GM23248 (cell line): ENCODE measurements around the gene TGM2. TPM values are rescaled to one million over a fixed set of nuclear protein-coding genes. Genes with fewer than 3 reads are reported as not detected.
A peak's percentile ranks its signal among the peaks of the same experiment; 100 is the strongest.

ENCODE experiments used
- DNase-seq: peaks from one replicate; pipeline ENCODE4 v3.0.0-alpha.2; 2015
- H2AFZ ChIP-seq: fragments of 200-600 bp; sonication (generic); 2 replicates; pipeline ENCODE4 v1.6.1; 2016; ENCODE audit warnings: antibody characterized with exemption
- H3F3A ChIP-seq: fragments of 200-600 bp; sonication (generic); 2 replicates; pipeline ENCODE4 v1.6.1; 2016; ENCODE audit warnings: mild to moderate bottlenecking, antibody characterized with exemption, mixed run types; ENCODE audit not compliant: insufficient read depth
- H3K27ac ChIP-seq: fragments of 200-600 bp; sonication (generic); 2 replicates; pipeline ENCODE4 v1.5.1; 2016; ENCODE audit warnings: mild to moderate bottlenecking
- H3K27me3 ChIP-seq: fragments of 200-600 bp; sonication (generic); replicated peaks from 2 replicates; pipeline ENCODE4 v1.6.1; 2016; ENCODE audit warnings: mild to moderate bottlenecking; ENCODE audit not compliant: insufficient read depth
- H3K36me3 ChIP-seq: fragments of 200-600 bp; sonication (generic); 2 replicates; pipeline ENCODE4 v1.6.1; 2016; ENCODE audit warnings: low read depth, mild to moderate bottlenecking
- H3K4me1 ChIP-seq: fragments of 200-600 bp; sonication (generic); 2 replicates; pipeline ENCODE4 v1.6.1; 2016; ENCODE audit warnings: mild to moderate bottlenecking; ENCODE audit not compliant: insufficient read depth
- H3K4me2 ChIP-seq: fragments of 200-600 bp; sonication (generic); one replicate; pipeline ENCODE4 v1.6.1; 2016; ENCODE audit warnings: mild to moderate bottlenecking; ENCODE audit not compliant: unreplicated experiment
- H3K4me3 ChIP-seq: fragments of 200-600 bp; sonication (generic); 2 replicates; pipeline ENCODE4 v1.5.1; 2016; ENCODE audit warnings: mild to moderate bottlenecking
- H3K79me2 ChIP-seq: fragments of 200-600 bp; sonication (generic); 2 replicates; pipeline ENCODE4 v1.6.1; 2016; ENCODE audit warnings: mild to moderate bottlenecking; ENCODE audit not compliant: insufficient read depth
- H3K9ac ChIP-seq: fragments of 200-600 bp; sonication (generic); 2 replicates; pipeline ENCODE4 v1.6.1; 2016; ENCODE audit warnings: mild to moderate bottlenecking
- H3K9me2 ChIP-seq: fragments of 200-600 bp; sonication (generic); 2 replicates; pipeline ENCODE4 v1.6.1; 2016; ENCODE audit warnings: mixed run types, mild to moderate bottlenecking, moderate library complexity; ENCODE audit not compliant: insufficient read depth
- H3K9me3 ChIP-seq: fragments of 200-600 bp; sonication (generic); one replicate; pipeline ENCODE4 v1.6.1; 2017; ENCODE audit warnings: low read depth
- H4K20me1 ChIP-seq: fragments of 200-600 bp; sonication (generic); 2 replicates; pipeline ENCODE4 v1.6.0; 2016; ENCODE audit not compliant: insufficient read depth
- EZH2 ChIP-seq: fragments of 200-600 bp; sonication (generic); IDR thresholded peaks from 2 replicates; pipeline ENCODE4 v1.6.1; 2018; ENCODE audit warnings: antibody characterized with exemption, mild to moderate bottlenecking; ENCODE audit not compliant: insufficient read depth, poor library complexity, severe bottlenecking
- EZH2phosphoT487 ChIP-seq: fragments of 200-600 bp; sonication (generic); IDR thresholded peaks from 2 replicates; pipeline ENCODE4 v1.6.1; 2018; ENCODE audit warnings: antibody characterized with exemption, moderate library complexity, mild to moderate bottlenecking, low read depth; ENCODE audit not compliant: insufficient read depth
- WGBS, 2 experiments: methylation state at CpG; one replicate each; pipeline ENCODE4 v1.1.6; 2015 to 2017; ENCODE audit warnings: low lambda C conversion rate in 2 of 2, low coverage in 1 of 2; ENCODE audit errors: missing lambda C conversion rate in 2 of 2; 5-methylcytosine and 5-hydroxymethylcytosine counted together
- in situ Hi-C: fragments of 300-500 bp; cut with MboI; formaldehyde crosslinking; loops from 2 replicates; pipeline ENCODE4 v1.15.0; 2020
- polyA plus RNA-seq: library from polyadenylated mRNA; unstranded; fragments of >200 nt; fragmentation: Nextera tagmentation; extraction: Ambion mirVana; gene quantifications from 2 replicates; pipeline ENCODE4 v1.2.1, GENCODE V29; 2016
- total RNA-seq: library from RNA; depleted of rRNA; stranded (reverse); fragments of >200 nt; shearing (Covaris generic); gene quantifications from 2 replicates; pipeline ENCODE4 v1.2.3, GENCODE V29; 2014

The TGM2 gene
- total and polyA plus RNA-seq, 2 experiments from 2014 or later: 254 to 311 TPM

- H4K20me1 ChIP-seq: no peaks in the 10 kb centered on the region
- H3K4me1 ChIP-seq: peaks cover 11% of the 10 kb centered on the region
- H3K4me2 ChIP-seq: no peak overlapping the region
- no peak overlapping the region for H3K9ac ChIP-seq
- peaks cover 15% of the 10 kb centered on the region for H3F3A ChIP-seq
- no peaks in the 10 kb centered on the region for H3K79me2 ChIP-seq
- WGBS, 2 experiments: 58 to 63% methylated on average over 3 of the region's 3 CpGs
- H3K36me3 ChIP-seq: no peaks in the 10 kb centered on the region
- H3K9me3 ChIP-seq: no peaks in the 10 kb centered on the region
- no peaks in the 10 kb centered on the region for H3K27me3 ChIP-seq
- in situ Hi-C loops: no loop called here
- no peak for DNase-seq
- TF ChIP-seq EZH2: no peak
- no peak for TF ChIP-seq EZH2phosphoT487
- no peak overlapping the region for H3K27ac ChIP-seq
- no peak overlapping the region for H3K4me3 ChIP-seq
- no peak overlapping the region for H2AFZ ChIP-seq
- H3K9me2 ChIP-seq: no peaks in the 10 kb centered on the region
Observed at GRCh38 chr20:38190936-38191371, 25.9 kb upstream of the TGM2 start.

- in situ Hi-C loops: no loop called here
- no peak for DNase-seq
Observed at GRCh38 chr20:38190166-38190565, 25.1 kb upstream of the TGM2 start.

GRCh38 chr20:38187517-38187916, 22.4 kb upstream of the TGM2 start:
- Histone ChIP-seq H3K4me1 (peaks cover 11% of the 10 kb centered on the region), H2AFZ (no peak overlapping the region), H3K9me2 (no peaks in the 10 kb centered on the region), H3K79me2 (no peaks in the 10 kb centered on the region), H3F3A (peaks cover 22% of the 10 kb centered on the region), H3K27me3 (no peaks in the 10 kb centered on the region), H3K4me3 (no peak overlapping the region), H3K9ac (no peak overlapping the region), H3K9me3 (no peaks in the 10 kb centered on the region), H3K27ac (peak overlapping the region; percentile 20), H3K36me3 (no peaks in the 10 kb centered on the region), H3K4me2 (no peak overlapping the region), H4K20me1 (no peaks in the 10 kb centered on the region)
- peak; percentile 79 for DNase-seq
- 17 to 26% methylated on average over 5 of the region's 5 CpGs for WGBS, 2 experiments
- in situ Hi-C loops: no loop called here
- TF ChIP-seq EZH2phosphoT487 (no peak), EZH2 (no peak)

More at GRCh38 chr20:38190166-38190565, 25.1 kb upstream of the TGM2 start:
- Histone ChIP-seq H3K36me3 (no peaks in the 10 kb centered on the region), H3K79me2 (no peaks in the 10 kb centered on the region), H3K9ac (no peak overlapping the region), H2AFZ (no peak overlapping the region), H3K9me3 (no peaks in the 10 kb centered on the region), H4K20me1 (no peaks in the 10 kb centered on the region), H3K27me3 (no peaks in the 10 kb centered on the region), H3K27ac (no peak overlapping the region), H3F3A (peaks cover 22% of the 10 kb centered on the region), H3K4me2 (no peak overlapping the region), H3K9me2 (no peaks in the 10 kb centered on the region), H3K4me1 (peaks cover 11% of the 10 kb centered on the region), H3K4me3 (no peak overlapping the region)
- WGBS, 2 experiments: 87 to 93% methylated on average over 6 of the region's 6 CpGs
- no peak for TF ChIP-seq EZH2
- no peak for TF ChIP-seq EZH2phosphoT487

DNA sequence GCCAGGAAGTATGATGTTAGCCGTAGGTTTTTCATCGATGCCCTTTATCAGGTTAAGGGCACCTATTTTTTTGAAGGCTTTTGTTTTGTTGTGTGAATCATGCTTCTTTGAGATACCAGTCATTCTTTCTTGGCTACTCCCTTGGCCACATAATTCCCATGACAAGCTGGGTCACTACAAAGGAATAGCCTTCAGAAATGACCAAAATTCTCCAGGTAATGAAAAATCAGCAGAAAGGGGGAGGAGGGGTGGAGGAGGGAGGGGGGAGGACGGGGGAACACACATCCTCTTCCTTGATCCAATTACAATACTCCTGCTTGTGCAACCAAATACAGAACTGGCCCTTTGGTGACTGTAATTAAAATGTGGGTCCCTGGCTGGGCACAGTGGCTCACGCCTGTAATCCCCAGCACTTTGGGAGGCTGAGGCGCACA, 21.7 kb upstream of the TGM2 start:
- peak; percentile 63 for DNase-seq
- peaks cover 11% of the 10 kb centered on the region for H3K4me1 ChIP-seq
- H3K27me3 ChIP-seq: no peaks in the 10 kb centered on the region
- H3K27ac ChIP-seq: peak overlapping the region; percentile 20
- 52 to 76% methylated on average over 4 to 5 of the region's 5 CpGs for WGBS, 2 experiments
- no peak overlapping the region for H2AFZ ChIP-seq
- no peaks in the 10 kb centered on the region for H3K9me3 ChIP-seq
- H4K20me1 ChIP-seq: no peaks in the 10 kb centered on the region
- no peak for TF ChIP-seq EZH2
- no peak for TF ChIP-seq EZH2phosphoT487
- no peaks in the 10 kb centered on the region for H3K9me2 ChIP-seq
- no peak overlapping the region for H3K4me3 ChIP-seq
- H3K9ac ChIP-seq: no peak overlapping the region
- H3F3A ChIP-seq: peaks cover 22% of the 10 kb centered on the region
- in situ Hi-C loops: no loop called here
- no peaks in the 10 kb centered on the region for H3K79me2 ChIP-seq
- H3K4me2 ChIP-seq: no peak overlapping the region
- no peaks in the 10 kb centered on the region for H3K36me3 ChIP-seq

- no peaks in the 10 kb centered on the region for H4K20me1 ChIP-seq
- H2AFZ ChIP-seq: no peak overlapping the region
- no peak overlapping the region for H3K9ac ChIP-seq
- in situ Hi-C loops: no loop called here
- no peaks in the 10 kb centered on the region for H3K9me3 ChIP-seq
- H3K36me3 ChIP-seq: no peaks in the 10 kb centered on the region
- TF ChIP-seq EZH2phosphoT487 (no peak), EZH2 (no peak)
- peaks cover 22% of the 10 kb centered on the region for H3F3A ChIP-seq
- DNase-seq: no peak
- H3K4me2 ChIP-seq: no peak overlapping the region
- peaks cover 11% of the 10 kb centered on the region for H3K4me1 ChIP-seq
- H3K27ac ChIP-seq: no peak overlapping the region
- no peaks in the 10 kb centered on the region for H3K79me2 ChIP-seq
- H3K9me2 ChIP-seq: no peaks in the 10 kb centered on the region
- WGBS, 2 experiments: 39 to 43% methylated on average over 8 of the region's 8 CpGs
- no peak overlapping the region for H3K4me3 ChIP-seq
- no peaks in the 10 kb centered on the region for H3K27me3 ChIP-seq
Observed at GRCh38 chr20:38184101-38184500, 19.0 kb upstream of the TGM2 start.
